Left ventricle myocardium inferior (tissue), 1 donor: ENCODE results near the gene NFKB2. TPM values are rescaled to one million over a fixed set of nuclear protein-coding genes. Genes with fewer than 3 reads are reported as not detected.

Source experiments
- DNase-seq: peaks from one replicate; pipeline ENCODE4 v3.0.0-alpha.2; 2020
- H3K27ac ChIP-seq: fragments of 200-600 bp; replicated peaks from 2 replicates; pipeline ENCODE4 v1.8.0; 2021
- H3K27me3 ChIP-seq: fragments of 200-600 bp; 2 replicates; pipeline ENCODE4 v1.8.0; 2021; ENCODE audit warnings: low read depth
- H3K36me3 ChIP-seq: fragments of 200-600 bp; 2 replicates; pipeline ENCODE4 v1.8.0; 2021
- H3K4me1 ChIP-seq: fragments of 200-600 bp; 2 replicates; pipeline ENCODE4 v1.8.0; 2021
- H3K4me3 ChIP-seq: fragments of 200-600 bp; 2 replicates; pipeline ENCODE4 v1.8.0; 2021; ENCODE audit warnings: mild to moderate bottlenecking, moderate library complexity
- H3K9me3 ChIP-seq: fragments of 200-600 bp; replicated peaks from 2 replicates; pipeline ENCODE4 v1.8.0; 2021
- intact Hi-C: fragments of 100-400 bp; cut with micrococcal nuclease; formaldehyde crosslinking; loops from one replicate; pipeline ENCODE4 v1.11.0; 2022
- total RNA-seq: library from RNA; stranded (reverse); fragmentation: NEBNext Ultra II Directional; extraction: Animal tissue kit (Norgen Biotek cat#: 25700); gene quantifications from one replicate; pipeline ENCODE4 v1.2.1, GENCODE V29; 2021
- TF ChIP-seq, protein P1 (sequence below): fragments of 200-600 bp; IDR thresholded peaks from 2 replicates; pipeline ENCODE4 v1.8.0; 2021; ENCODE audit warnings: antibody characterized with exemption, mild to moderate bottlenecking, borderline replicate concordance
- donor health status: DM: no; HTN: yes; CAD: no; lungs with severe emphysema.

The NFKB2 gene
- total RNA-seq, 1 donor from 2014 or later: 11.0 TPM

DNA sequence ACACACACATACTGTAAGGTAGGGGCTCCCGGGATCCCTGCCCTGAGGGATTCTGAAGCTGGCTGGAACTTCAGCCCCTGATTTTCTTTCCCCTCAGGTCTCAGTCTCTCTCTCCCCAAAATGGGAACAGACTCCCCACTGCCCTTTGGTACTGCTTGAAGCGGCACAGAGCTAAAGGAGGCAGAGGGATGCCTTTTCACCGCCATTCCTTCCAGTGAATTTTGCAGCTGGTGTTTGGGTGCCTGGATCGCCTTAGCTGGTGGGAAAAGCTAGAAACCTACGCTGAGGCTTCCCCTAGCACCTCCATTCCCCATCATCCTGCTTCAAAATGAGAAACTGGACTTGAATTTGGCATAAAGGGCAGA, 39.6 kb downstream of the NFKB2 start:
- no peaks in the 10 kb centered on the region for H3K36me3 ChIP-seq
- DNase-seq: no peak
- intact Hi-C loops: no loop called here
- H3K4me1 ChIP-seq: peaks cover 19% of the 10 kb centered on the region
- peaks cover 53% of the 10 kb centered on the region for H3K27me3 ChIP-seq
- peak overlapping the region; percentile 34 for H3K4me3 ChIP-seq
- no peak overlapping the region for H3K27ac ChIP-seq
- no peaks in the 10 kb centered on the region for H3K9me3 ChIP-seq
- TF ChIP-seq, protein P1, sequence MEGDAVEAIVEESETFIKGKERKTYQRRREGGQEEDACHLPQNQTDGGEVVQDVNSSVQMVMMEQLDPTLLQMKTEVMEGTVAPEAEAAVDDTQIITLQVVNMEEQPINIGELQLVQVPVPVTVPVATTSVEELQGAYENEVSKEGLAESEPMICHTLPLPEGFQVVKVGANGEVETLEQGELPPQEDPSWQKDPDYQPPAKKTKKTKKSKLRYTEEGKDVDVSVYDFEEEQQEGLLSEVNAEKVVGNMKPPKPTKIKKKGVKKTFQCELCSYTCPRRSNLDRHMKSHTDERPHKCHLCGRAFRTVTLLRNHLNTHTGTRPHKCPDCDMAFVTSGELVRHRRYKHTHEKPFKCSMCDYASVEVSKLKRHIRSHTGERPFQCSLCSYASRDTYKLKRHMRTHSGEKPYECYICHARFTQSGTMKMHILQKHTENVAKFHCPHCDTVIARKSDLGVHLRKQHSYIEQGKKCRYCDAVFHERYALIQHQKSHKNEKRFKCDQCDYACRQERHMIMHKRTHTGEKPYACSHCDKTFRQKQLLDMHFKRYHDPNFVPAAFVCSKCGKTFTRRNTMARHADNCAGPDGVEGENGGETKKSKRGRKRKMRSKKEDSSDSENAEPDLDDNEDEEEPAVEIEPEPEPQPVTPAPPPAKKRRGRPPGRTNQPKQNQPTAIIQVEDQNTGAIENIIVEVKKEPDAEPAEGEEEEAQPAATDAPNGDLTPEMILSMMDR: no peak

GRCh38 chr10:102435529-102436233, 40.2 kb downstream of the NFKB2 start:
- DNase-seq: no peak
- peak overlapping the region; percentile 34 for H3K4me3 ChIP-seq
- intact Hi-C loops: no loop called here
- peaks cover 19% of the 10 kb centered on the region for H3K4me1 ChIP-seq
- H3K27ac ChIP-seq: no peak overlapping the region
- H3K27me3 ChIP-seq: peaks cover 53% of the 10 kb centered on the region
- H3K36me3 ChIP-seq: no peaks in the 10 kb centered on the region
- H3K9me3 ChIP-seq: no peaks in the 10 kb centered on the region
- TF ChIP-seq, protein P1: no peak

GRCh38 chr10:102436312-102436711, 40.8 kb downstream of the NFKB2 start:
- TF ChIP-seq, protein P1: no peak

GRCh38 chr10:102437515-102437914, 42.0 kb downstream of the NFKB2 start:
- H3K27me3 ChIP-seq: peaks cover 53% of the 10 kb centered on the region
- H3K9me3 ChIP-seq: no peaks in the 10 kb centered on the region
- TF ChIP-seq, protein P1: no peak
- H3K4me3 ChIP-seq: no peak overlapping the region
- peaks cover 5% of the 10 kb centered on the region for H3K4me1 ChIP-seq
- intact Hi-C loops: no loop called here
- DNase-seq: no peak
- no peak overlapping the region for H3K27ac ChIP-seq
- no peaks in the 10 kb centered on the region for H3K36me3 ChIP-seq

More at GRCh38 chr10:102436312-102436711, 40.8 kb downstream of the NFKB2 start:
- Histone ChIP-seq H3K27me3 (peaks cover 53% of the 10 kb centered on the region), H3K27ac (no peak overlapping the region), H3K36me3 (no peaks in the 10 kb centered on the region), H3K4me1 (peaks cover 16% of the 10 kb centered on the region), H3K9me3 (no peaks in the 10 kb centered on the region), H3K4me3 (no peak overlapping the region)
- intact Hi-C loops: no loop called here
- DNase-seq: no peak

DNA sequence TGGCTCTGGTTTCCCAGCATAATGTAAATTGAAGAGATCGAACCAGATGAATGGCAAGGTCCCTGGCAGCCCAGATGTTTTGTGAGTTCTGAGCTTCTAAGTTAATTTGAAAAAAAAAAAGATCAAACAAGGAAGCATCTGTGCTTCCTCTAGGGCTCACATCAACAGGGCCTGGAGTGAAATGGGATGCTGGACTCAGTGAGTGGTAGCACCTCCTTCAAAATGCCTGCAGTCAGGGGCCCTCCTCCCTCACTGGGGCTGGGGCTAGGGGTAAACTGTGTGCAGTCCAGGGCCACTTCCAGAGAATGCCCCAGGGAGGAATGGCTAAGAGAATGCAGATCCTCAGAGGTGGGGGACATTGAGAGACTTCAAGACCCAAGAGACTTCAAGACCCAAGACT, 42.9 kb downstream of the NFKB2 start:
- intact Hi-C loops: no loop called here
- TF ChIP-seq, protein P1: no peak
- no peak overlapping the region for H3K4me3 ChIP-seq
- no peak overlapping the region for H3K27ac ChIP-seq
- H3K9me3 ChIP-seq: no peaks in the 10 kb centered on the region
- no peaks in the 10 kb centered on the region for H3K4me1 ChIP-seq
- DNase-seq: no peak
- H3K36me3 ChIP-seq: no peaks in the 10 kb centered on the region
- H3K27me3 ChIP-seq: peaks cover 53% of the 10 kb centered on the region
